Sigmoid colon (tissue), 7 donors: ENCODE data around the gene GABBR2. TPM values are rescaled to one million over a fixed set of nuclear protein-coding genes. Genes with fewer than 3 reads are reported as not detected.
"Not testable (repeated sequence)": the region's sequence is repeated elsewhere in the genome, so short reads cannot be mapped to it uniquely, and the experiment has no call there.

ENCODE experiments used
- DNase-seq: peaks from one replicate; pipeline ENCODE4 v3.0.0-alpha.2; 2019
- H3K27ac ChIP-seq, 4 donors: fragments of 200-600 bp; sonication (generic); one replicate each; pipeline ENCODE4 v1.5.1; 2016 to 2019; ENCODE audit warnings: mild to moderate bottlenecking in 1 of 4
- H3K27me3 ChIP-seq, 3 donors: fragments of 200-600 bp; sonication (generic); one replicate each; pipeline ENCODE4 v1.5.1; 2019; ENCODE audit warnings: mild to moderate bottlenecking in 1 of 3
- H3K36me3 ChIP-seq, 4 donors: fragments of 200-600 bp; sonication (generic); one replicate each; pipeline ENCODE4 v1.5.1; 2016 to 2019
- H3K4me1 ChIP-seq, 4 donors: fragments of 200-600 bp; sonication (generic); one replicate each; pipeline ENCODE4 v1.5.1; 2017 to 2019
- H3K4me3 ChIP-seq, 4 donors: fragments of 200-600 bp; sonication (generic); one replicate each; pipeline ENCODE4 v1.5.1; 2017 to 2019; ENCODE audit warnings: mild to moderate bottlenecking in 2 of 4, moderate library complexity in 1 of 4
- H3K9me3 ChIP-seq, 4 donors: fragments of 200-600 bp in 3 of 4; sonication (generic) in 3 of 4; one replicate each; pipeline versions ENCODE4 v1.5.1 to v1.6.1; 2013 to 2019
- CTCF ChIP-seq, 4 experiments: fragments of 450-650 bp in 3 of 4; fragments of 200-600 bp in 1 of 4; IDR thresholded peaks; one replicate each; pipeline ENCODE4 v1.5.1; 2016 to 2019; ENCODE audit warnings: antibody characterized with exemption in 4 of 4, mild to moderate bottlenecking in 3 of 4, moderate library complexity in 2 of 4
- EP300 ChIP-seq, 4 donors: sonication (generic); formaldehyde crosslinking; IDR thresholded peaks; one replicate each; pipeline ENCODE4 v1.6.1; 2017; ENCODE audit warnings: antibody characterized with exemption in 4 of 4
- POLR2A ChIP-seq, 2 donors: fragments of 450-650 bp; IDR thresholded peaks; one replicate each; pipeline ENCODE4 v1.6.1; 2016; ENCODE audit warnings: antibody characterized with exemption in 2 of 2, mild to moderate bottlenecking in 2 of 2, moderate library complexity in 2 of 2
- POLR2AphosphoS5 ChIP-seq, 4 donors: sonication (generic); formaldehyde crosslinking; IDR thresholded peaks; one replicate each; pipeline ENCODE4 v1.6.1; 2017; ENCODE audit warnings: antibody characterized with exemption in 4 of 4
- WGBS, 2 donors: extraction: QIAGEN DNeasy Blood & Tissue Kit; methylation state at CpG; one replicate each; pipeline ENCODE4 v1.1.7; 2013; 5-methylcytosine and 5-hydroxymethylcytosine counted together
- intact Hi-C: fragments of 100-400 bp; cut with DNase I; formaldehyde crosslinking; loops from one replicate; pipeline ENCODE4 v1.15.1; 2023
- polyA plus RNA-seq, 3 donors: library from polyadenylated mRNA; stranded (reverse); fragments of 200-250 nt; gene quantifications; one replicate each; pipeline ENCODE4 v1.2.3, GENCODE V29; 2013
- total RNA-seq, 4 donors: library from RNA; depleted of rRNA; stranded (reverse); fragments of >200 nt; gene quantifications; one replicate each; pipeline ENCODE4 v1.1.0, GENCODE V29; 2016
- donor health status: healthy with polysubstance abuse.
- donor health status: Bipolar disorder and iron deficiency.
- donor health status: healthy.

The GABBR2 gene
- total and polyA plus RNA-seq, 7 donors, result under 0.01 to 0.04 (median under 0.01) TPM; not detected in 4

GRCh38 chr9:98593354-98594253, 115.1 kb downstream of the GABBR2 start:
- TF ChIP-seq CTCF (IDR thresholded peaks at IDR 0.05) (no peak), EP300 (IDR thresholded peaks at IDR 0.05) (no peak), POLR2AphosphoS5 (IDR thresholded peaks at IDR 0.05) (no peak), POLR2A (IDR thresholded peaks at IDR 0.05) (no peak)

GRCh38 chr9:98591696-98592095, 117.0 kb downstream of the GABBR2 start:
- intact Hi-C loops, result no loop called here
- no peak for DNase-seq
- 86 to 87% methylated on average over 3 of the region's 3 CpGs for WGBS, 2 donors

More at GRCh38 chr9:98593354-98594253, 115.1 kb downstream of the GABBR2 start:
- Histone ChIP-seq H3K27me3 (peaks cover 0 to 5% (median 0%) of the 10 kb centered on the region in 3 donors), H3K36me3 (no peaks in the 10 kb centered on the region), H3K9me3 (no peaks in the 10 kb centered on the region), H3K4me1 (no peaks in the 10 kb centered on the region), H3K27ac (no peak overlapping the region), H3K4me3 (no peak overlapping the region)
- intact Hi-C loops, result no loop called here
- DNase-seq, result no peak
- 81 to 86% methylated on average over 15 of the region's 15 CpGs for WGBS, 2 donors

GRCh38 chr9:98590101-98590500, 118.6 kb downstream of the GABBR2 start:
- no peak for DNase-seq
- Histone ChIP-seq H3K27me3 (peaks cover 0 to 5% (median 0%) of the 10 kb centered on the region in 3 donors), H3K9me3 (no peaks in the 10 kb centered on the region), H3K4me1 (no peaks in the 10 kb centered on the region), H3K4me3 (no peak overlapping the region), H3K36me3 (no peaks in the 10 kb centered on the region), H3K27ac (no peak overlapping the region)
- TF ChIP-seq POLR2AphosphoS5 (IDR thresholded peaks at IDR 0.05) (no peak), CTCF (IDR thresholded peaks at IDR 0.05) (no peak)
- intact Hi-C loops, result no loop called here
- WGBS, 2 donors, result 74 to 83% methylated on average over 3 of the region's 3 CpGs

More at GRCh38 chr9:98591696-98592095, 117.0 kb downstream of the GABBR2 start:
- peaks cover 0 to 5% (median 0%) of the 10 kb centered on the region in 3 donors for H3K27me3 ChIP-seq
- no peak overlapping the region for H3K4me3 ChIP-seq
- H3K4me1 ChIP-seq, result no peaks in the 10 kb centered on the region
- H3K27ac ChIP-seq, result no peak overlapping the region
- H3K36me3 ChIP-seq, result no peaks in the 10 kb centered on the region
- no peak for TF ChIP-seq POLR2A (IDR thresholded peaks at IDR 0.05)
- TF ChIP-seq POLR2AphosphoS5 (IDR thresholded peaks at IDR 0.05), result no peak
- TF ChIP-seq EP300 (IDR thresholded peaks at IDR 0.05), result no peak
- no peak for TF ChIP-seq CTCF (IDR thresholded peaks at IDR 0.05)
- no peaks in the 10 kb centered on the region for H3K9me3 ChIP-seq

GRCh38 chr9:98589102-98589501, 119.6 kb downstream of the GABBR2 start:
- 76 to 78% methylated on average over 4 of the region's 4 CpGs for WGBS, 2 donors
- intact Hi-C loops, result no loop called here
- Histone ChIP-seq H3K4me3 (no peak overlapping the region), H3K4me1 (no peaks in the 10 kb centered on the region), H3K36me3 (no peaks in the 10 kb centered on the region), H3K27me3 (peaks cover 0 to 5% (median 0%) of the 10 kb centered on the region in 3 donors), H3K9me3 (no peaks in the 10 kb centered on the region), H3K27ac (no peak overlapping the region)
- TF ChIP-seq EP300 (IDR thresholded peaks at IDR 0.05) (no peak), POLR2A (IDR thresholded peaks at IDR 0.05) (no peak), POLR2AphosphoS5 (IDR thresholded peaks at IDR 0.05) (no peak), CTCF (IDR thresholded peaks at IDR 0.05) (no peak)
- no peak for DNase-seq

GRCh38 chr9:98584853-98585438, 123.8 kb downstream of the GABBR2 start:
- intact Hi-C loops, H3K36me3 ChIP-seq, DNase-seq, H3K9me3 ChIP-seq, H3K27me3 ChIP-seq, H3K4me1 ChIP-seq, H3K27ac ChIP-seq, H3K4me3 ChIP-seq: not testable (repeated sequence)
- WGBS, 2 donors, result 89 to 90% methylated on average over 9 of the region's 10 CpGs
